CD4-positive, alpha-beta memory T cell (primary cell): ENCODE measurements around the gene CORO2A. TPM values are rescaled to one million over a fixed set of nuclear protein-coding genes. Genes with fewer than 3 reads are reported as not detected.

Experiments used
- CTCF ChIA-PET: fragments of 350-600 bp; sonication (Branson Sonifier 250); formaldehyde crosslinking; loops from one replicate; lab custom pipeline; 2021; ENCODE audit warnings: inconsistent platforms; ENCODE audit not compliant: partially characterized antibody; lab: Charles Lee
- POLR2A ChIA-PET: fragments of 350-600 bp; sonication (Branson Sonifier 250); formaldehyde crosslinking; loops from one replicate; lab custom pipeline; 2021; ENCODE audit not compliant: partially characterized antibody; lab: Charles Lee
- DNase-seq, 5 donors: peaks; one replicate each; pipeline versions ENCODE4 v3.0.0 to v3.0.0-alpha.2; 2020 to 2022; ENCODE audit warnings: mixed read lengths in 1 of 5
- H3K27ac ChIP-seq: one replicate; pipeline ENCODE4 v1.7.0; 2013; ENCODE audit warnings: low read depth, low read length
- H3K27me3 ChIP-seq: 2 replicates; pipeline ENCODE4 v1.7.0; 2013; ENCODE audit warnings: mild to moderate bottlenecking, low read length, moderate library complexity; ENCODE audit not compliant: insufficient read depth
- H3K36me3 ChIP-seq: 2 replicates; pipeline ENCODE4 v1.7.0; 2013; ENCODE audit warnings: mild to moderate bottlenecking, low read length, moderate library complexity; ENCODE audit not compliant: insufficient read depth
- H3K4me1 ChIP-seq: 2 replicates; pipeline ENCODE4 v1.7.0; 2013; ENCODE audit warnings: mild to moderate bottlenecking, low read length, moderate library complexity; ENCODE audit not compliant: insufficient read depth
- H3K4me3 ChIP-seq, 2 donors: one replicate each; pipeline ENCODE4 v1.7.0; 2013; ENCODE audit warnings: low read length in 2 of 2, mild to moderate bottlenecking in 1 of 2
- H3K9me3 ChIP-seq, 2 donors: one replicate each; pipeline ENCODE4 v1.7.0; 2013; ENCODE audit warnings: low read length in 2 of 2, control low read depth in 1 of 2; ENCODE audit not compliant: control insufficient read depth in 1 of 2
- H3K27ac Mint-ChIP-seq, 7 donors: one replicate each; pipeline ENCODE4 v1.8.0; 2020 to 2021; ENCODE audit warnings: mixed read lengths in 7 of 7, mild to moderate bottlenecking in 6 of 7, inconsistent platforms in 3 of 7, moderate library complexity in 3 of 7
- H3K27me3 Mint-ChIP-seq, 2 donors: one replicate each; pipeline ENCODE4 v1.8.0; 2020 to 2021; ENCODE audit warnings: mixed read lengths in 2 of 2
- H3K36me3 Mint-ChIP-seq, 2 donors: one replicate each; pipeline ENCODE4 v1.8.0; 2020 to 2021; ENCODE audit warnings: mixed read lengths in 2 of 2, inconsistent platforms in 1 of 2, mild to moderate bottlenecking in 1 of 2
- H3K4me1 Mint-ChIP-seq, 4 donors: one replicate each; pipeline ENCODE4 v1.8.0; 2020 to 2021; ENCODE audit warnings: mixed read lengths in 4 of 4, mild to moderate bottlenecking in 1 of 4
- H3K4me3 Mint-ChIP-seq, 8 donors: one replicate each; pipeline ENCODE4 v1.8.0; 2020 to 2021; ENCODE audit warnings: mixed read lengths in 8 of 8, mild to moderate bottlenecking in 7 of 8, moderate library complexity in 6 of 8, inconsistent platforms in 3 of 8
- H3K9me3 Mint-ChIP-seq, 8 donors: one replicate each; pipeline ENCODE4 v1.8.0; 2020 to 2021; ENCODE audit warnings: mixed read lengths in 8 of 8, mild to moderate bottlenecking in 5 of 8, inconsistent platforms in 3 of 8, moderate library complexity in 1 of 8
- intact Hi-C: fragments of 100-400 bp; cut with micrococcal nuclease; formaldehyde crosslinking; loops from one replicate; pipeline ENCODE4 v1.15.1; 2023
- polyA plus RNA-seq, 2 donors: library from polyadenylated mRNA; unstranded; fragments of 300-500 nt; fragmentation: Illumina TruSeq; gene quantifications; one replicate each; pipeline ENCODE4 v1.2.3, GENCODE V29; 2021
- total RNA-seq, 2 experiments: library from RNA; stranded (reverse); gene quantifications; one replicate each; pipeline ENCODE4 v1.2.3, GENCODE V29; 2021

The CORO2A gene
- total RNA-seq, result 1 to 10 TPM; 8.3 to 8.6 TPM
- polyA plus RNA-seq, result 10 to 100 TPM in 1 of 2 donors, 1 to 10 TPM in 1; 4.4 to 11.9 TPM

GRCh38 chr9:98192503-98193335 is at the start of gene CORO2A:
CORO2A (minus strand) TSS chr9:98192637; CDS start chr9:98157660, 34,977 bp downstream.
- intact Hi-C loops, result loop anchor here (1.0 to 5.0 kb wide), 5 partner anchors 63 to 270 kb away; partner anchors contain the start of genes NANS, TBC1D2, TRIM14 and TRMO
- Histone ChIP-seq H3K27ac (peak within 1 kb of the TSS; percentile 53), H3K27me3 (no peaks in the 10 kb centered on the region), H3K36me3 (no peaks in the 10 kb centered on the region), H3K4me1 (peaks cover 44% of the 10 kb centered on the region), H3K9me3 (no peaks in the 10 kb centered on the region), H3K4me3 (peak within 1 kb of the TSS; percentile 52 to 67)
- DNase-seq, result peak; percentile 64 to 72 (median 70)
- ChIA-PET POLR2A (interaction anchor here (0.6 to 4.1 kb wide), 23 partner anchors 22 to 287 kb away, joined by 3 to 53 read pairs (median 5); partner anchors contain the start of genes ANP32B, NANS, TBC1D2 and TRIM14), CTCF (interaction anchor here (0.8 to 4.3 kb wide), 15 partner anchors 11 to 122 kb away, joined by 3 to 34 read pairs (median 4); partner anchors contain the start of genes TBC1D2 and TRIM14)
- H3K4me1 Mint-ChIP-seq, result peaks cover 16 to 50% (median 37%) of the 10 kb centered on the region in 4 donors
- peaks cover 0 to 4% of the 10 kb centered on the region in 2 donors for H3K36me3 Mint-ChIP-seq
- no peaks in the 10 kb centered on the region for H3K27me3 Mint-ChIP-seq
- no peaks in the 10 kb centered on the region for H3K9me3 Mint-ChIP-seq
- H3K27ac Mint-ChIP-seq, result peak within 1 kb of the TSS; percentile 63 to 91 (median 85)
- peak within 1 kb of the TSS; percentile 83 to 95 (median 91) for H3K4me3 Mint-ChIP-seq

- Mint-ChIP-seq H3K36me3 (peaks cover 18 to 21% of the 10 kb centered on the region in 2 donors), H3K27me3 (no peaks in the 10 kb centered on the region), H3K27ac (peak overlapping the region in 1 of 7 donors; percentile 29), H3K4me3 (no peak overlapping the region), H3K4me1 (peaks cover 0 to 9% (median 0%) of the 10 kb centered on the region in 4 donors), H3K9me3 (no peaks in the 10 kb centered on the region)
- H3K9me3 ChIP-seq, result no peaks in the 10 kb centered on the region
- no peaks in the 10 kb centered on the region for H3K4me1 ChIP-seq
- no peak for DNase-seq
- H3K4me3 ChIP-seq, result no peak overlapping the region
- CTCF ChIA-PET, result interaction anchor here (0.7 to 1.9 kb wide), 4 partner anchors 15 to 308 kb away, joined by 3 to 5 read pairs (median 3); no protein-coding TSS in a partner anchor
- no peak overlapping the region for H3K27ac ChIP-seq
- intact Hi-C loops, result no loop called here
- POLR2A ChIA-PET, result no interaction called here
- H3K27me3 ChIP-seq, result no peaks in the 10 kb centered on the region
- peaks cover 8% of the 10 kb centered on the region for H3K36me3 ChIP-seq
Observed at GRCh38 chr9:98241357-98242300, 49.2 kb upstream of the CORO2A start.

- Mint-ChIP-seq H3K27ac (no peak overlapping the region), H3K4me1 (peaks cover 0 to under 1% (median 0%) of the 10 kb centered on the region in 4 donors), H3K4me3 (no peak overlapping the region), H3K27me3 (no peaks in the 10 kb centered on the region), H3K9me3 (no peaks in the 10 kb centered on the region), H3K36me3 (peaks cover 16 to 18% of the 10 kb centered on the region in 2 donors)
- Histone ChIP-seq H3K36me3 (peaks cover 8% of the 10 kb centered on the region), H3K27ac (no peak overlapping the region), H3K9me3 (no peaks in the 10 kb centered on the region), H3K4me1 (no peaks in the 10 kb centered on the region), H3K27me3 (no peaks in the 10 kb centered on the region), H3K4me3 (no peak overlapping the region)
- DNase-seq, result no peak
- ChIA-PET POLR2A (interaction anchor here (1.5 kb wide), 1 partner anchor 15 kb away, joined by 3 read pairs; the partner anchor contains the start of gene TBC1D2), CTCF (interaction anchor here (0.6 kb wide), 1 partner anchor 17 kb away, joined by 3 read pairs; no protein-coding TSS in a partner anchor)
- intact Hi-C loops, result no loop called here
Observed at GRCh38 chr9:98240475-98240874, 48.0 kb upstream of the CORO2A start.

- POLR2A ChIA-PET, result no interaction called here
- peaks cover 30 to 34% of the 10 kb centered on the region in 2 donors for H3K36me3 Mint-ChIP-seq
- H3K4me3 Mint-ChIP-seq, result no peak overlapping the region
- H3K9me3 Mint-ChIP-seq, result no peaks in the 10 kb centered on the region
- H3K4me1 Mint-ChIP-seq, result peaks cover 0 to 3% (median 0%) of the 10 kb centered on the region in 4 donors
- H3K27ac Mint-ChIP-seq, result no peak overlapping the region
- no peaks in the 10 kb centered on the region for H3K27me3 Mint-ChIP-seq
- H3K27me3 ChIP-seq, result no peaks in the 10 kb centered on the region
- H3K9me3 ChIP-seq, result no peaks in the 10 kb centered on the region
- H3K27ac ChIP-seq, result no peak overlapping the region
- intact Hi-C loops, result no loop called here
- CTCF ChIA-PET, result interaction anchor here (0.6 to 3.2 kb wide), 6 partner anchors 13 to 539 kb away, joined by 3 to 13 read pairs (median 4); no protein-coding TSS in a partner anchor
- H3K36me3 ChIP-seq, result peaks cover 15% of the 10 kb centered on the region
- no peak for DNase-seq
- H3K4me1 ChIP-seq, result no peaks in the 10 kb centered on the region
- H3K4me3 ChIP-seq, result no peak overlapping the region
Observed at GRCh38 chr9:98236901-98237487, 44.6 kb upstream of the CORO2A start.

- no peaks in the 10 kb centered on the region for H3K27me3 ChIP-seq
- no peak overlapping the region for H3K4me3 ChIP-seq
- H3K9me3 ChIP-seq, result no peaks in the 10 kb centered on the region
- Mint-ChIP-seq H3K27me3 (no peaks in the 10 kb centered on the region), H3K27ac (peak overlapping the region in 1 of 7 donors; percentile 47), H3K36me3 (peaks cover 32 to 38% of the 10 kb centered on the region in 2 donors), H3K9me3 (no peaks in the 10 kb centered on the region), H3K4me3 (no peak overlapping the region), H3K4me1 (peaks cover 0 to 3% (median 0%) of the 10 kb centered on the region in 4 donors)
- intact Hi-C loops, result no loop called here
- no peak for DNase-seq
- no peak overlapping the region for H3K27ac ChIP-seq
- peaks cover 15% of the 10 kb centered on the region for H3K36me3 ChIP-seq
- ChIA-PET POLR2A (interaction anchor here (0.7 kb wide), 1 partner anchor 150 kb away, joined by 3 read pairs; no protein-coding TSS in a partner anchor), CTCF (interaction anchor here (0.7 to 3.2 kb wide), 5 partner anchors 21 to 164 kb away, joined by 3 to 13 read pairs (median 6); partner anchors contain the start of gene TRIM14)
- H3K4me1 ChIP-seq, result no peaks in the 10 kb centered on the region
Observed at GRCh38 chr9:98235126-98235525, 42.7 kb upstream of the CORO2A start.

- no peak for DNase-seq
- ChIA-PET POLR2A (interaction anchor here (0.7 kb wide), 1 partner anchor 149 kb away, joined by 3 read pairs; no protein-coding TSS in a partner anchor), CTCF (interaction anchor here (1.2 to 3.2 kb wide), 4 partner anchors 22 to 163 kb away, joined by 3 to 13 read pairs (median 8); partner anchors contain the start of gene TRIM14)
- Histone ChIP-seq H3K27me3 (no peaks in the 10 kb centered on the region), H3K9me3 (no peaks in the 10 kb centered on the region), H3K4me3 (no peak overlapping the region), H3K27ac (no peak overlapping the region), H3K36me3 (peaks cover 16% of the 10 kb centered on the region), H3K4me1 (no peaks in the 10 kb centered on the region)
- H3K36me3 Mint-ChIP-seq, result peaks cover 33 to 40% of the 10 kb centered on the region in 2 donors
- H3K27me3 Mint-ChIP-seq, result no peaks in the 10 kb centered on the region
- H3K9me3 Mint-ChIP-seq, result no peaks in the 10 kb centered on the region
- H3K27ac Mint-ChIP-seq, result no peak overlapping the region
- no peak overlapping the region for H3K4me3 Mint-ChIP-seq
- H3K4me1 Mint-ChIP-seq, result peaks cover 0 to 3% (median 0%) of the 10 kb centered on the region in 4 donors
- intact Hi-C loops, result no loop called here
Observed at GRCh38 chr9:98234245-98234825, 41.9 kb upstream of the CORO2A start.
